Right kidney (tissue), 1 donor: ENCODE measurements around the gene CAMTA1.

ENCODE experiments used
- DNase-seq: peaks from one replicate; pipeline ENCODE4 v3.0.0-alpha.2; 2016

CAMTA1 gene

GRCh38 chr1:6979003-6979613 lies 193.9 kb downstream of the CAMTA1 start:
- no peak for DNase-seq

- DNase-seq, result no peak
Measured at GRCh38 chr1:6981595-6981994, 196.3 kb downstream of the CAMTA1 start.

DNA sequence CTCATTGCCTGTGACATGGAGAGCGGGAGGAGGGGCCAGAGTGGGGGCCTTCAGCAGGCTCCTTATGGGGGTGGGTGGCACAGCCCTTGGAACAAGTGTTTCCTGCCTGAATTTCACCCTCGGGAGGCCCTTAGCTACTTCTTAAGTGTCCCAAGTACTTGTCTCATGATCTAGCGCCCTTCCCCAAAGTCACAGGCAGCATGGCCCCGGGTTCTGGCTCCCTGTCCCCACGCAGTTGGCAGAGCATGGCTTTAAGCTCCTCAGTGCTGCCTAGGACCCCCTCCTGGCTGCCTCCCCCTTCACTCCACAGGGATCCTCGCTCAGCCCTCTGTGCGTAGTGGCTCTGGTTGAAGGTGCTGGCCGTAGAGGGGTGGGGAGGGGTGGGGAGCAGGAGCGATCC lies 197.2 kb downstream of the CAMTA1 start:
- no peak for DNase-seq

DNA sequence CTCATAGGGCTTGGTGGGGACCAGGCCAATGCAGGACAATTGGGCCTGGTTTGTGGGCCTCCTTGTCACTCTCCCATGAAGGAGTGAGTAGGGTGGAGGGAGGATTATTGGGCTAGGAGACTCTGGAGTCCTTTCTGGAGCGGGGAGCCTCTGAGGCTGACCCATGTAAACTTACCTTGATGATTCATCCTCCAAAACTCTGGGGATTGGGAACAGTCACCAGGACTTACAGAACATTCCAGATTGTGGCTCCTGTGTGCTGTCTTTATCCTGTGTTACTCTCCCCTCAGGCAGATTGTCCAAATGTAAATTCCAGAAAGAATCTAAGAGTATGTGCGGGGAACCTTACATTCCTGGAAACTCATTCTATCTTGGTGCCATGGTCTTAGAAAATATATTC lies 197.6 kb downstream of the CAMTA1 start:
- DNase-seq, result no peak

DNA sequence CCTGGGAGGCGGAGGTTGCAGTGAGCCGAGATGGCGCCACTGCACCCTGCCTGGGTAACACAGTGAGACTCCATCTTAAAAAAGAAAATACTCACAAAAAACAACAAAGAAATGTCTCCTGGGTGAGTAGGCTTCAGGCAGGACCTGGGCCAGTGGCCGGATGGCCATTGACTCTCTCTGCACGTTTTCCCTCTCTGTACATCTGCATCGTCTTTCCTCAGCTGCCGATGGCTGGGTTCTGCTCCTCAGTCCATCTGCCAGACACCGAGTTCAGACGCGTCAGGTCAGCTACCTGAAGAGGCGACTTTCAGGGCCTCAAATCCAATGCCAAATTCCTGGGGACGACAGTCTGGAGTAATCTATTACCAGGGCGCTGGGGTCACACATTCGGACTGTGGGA lies 199.3 kb downstream of the CAMTA1 start:
- DNase-seq, result no peak

- no peak for DNase-seq
Measured at GRCh38 chr1:6984986-6985385, 199.7 kb downstream of the CAMTA1 start.

DNA sequence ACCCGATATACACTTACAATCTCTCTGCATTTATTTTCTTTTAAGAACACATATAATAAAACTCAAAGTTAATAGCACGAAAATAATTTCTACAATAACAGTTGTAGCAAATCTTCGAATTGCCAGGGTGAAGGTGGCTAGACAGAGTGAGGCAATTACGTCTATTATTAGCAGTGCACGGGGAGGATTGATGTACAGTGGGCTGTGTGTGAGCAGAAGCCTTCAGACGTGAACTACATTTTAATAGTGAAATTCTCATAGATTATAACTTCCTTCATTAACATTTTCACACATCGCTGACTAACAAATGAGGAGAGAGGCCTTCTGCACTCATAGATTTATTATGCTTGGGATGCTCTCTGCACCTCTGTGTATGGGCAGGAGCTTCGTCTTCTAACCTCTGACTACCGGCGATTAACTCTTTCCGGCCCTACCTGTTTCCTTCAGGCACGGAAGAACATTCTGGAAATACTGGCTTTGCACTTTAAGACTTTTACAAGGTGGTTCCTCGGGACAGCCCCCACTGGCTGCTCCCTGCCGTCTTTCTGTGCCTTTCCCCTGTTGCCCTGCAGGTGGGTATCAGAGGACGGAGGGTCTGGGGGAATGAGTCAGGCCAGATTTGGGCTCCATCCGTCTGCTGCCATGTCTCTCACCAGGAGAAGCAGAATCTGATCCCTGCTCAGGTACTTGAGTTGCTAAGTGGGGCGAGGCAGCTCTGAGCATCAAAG lies 200.5 kb downstream of the CAMTA1 start:
- DNase-seq, result no peak

DNA sequence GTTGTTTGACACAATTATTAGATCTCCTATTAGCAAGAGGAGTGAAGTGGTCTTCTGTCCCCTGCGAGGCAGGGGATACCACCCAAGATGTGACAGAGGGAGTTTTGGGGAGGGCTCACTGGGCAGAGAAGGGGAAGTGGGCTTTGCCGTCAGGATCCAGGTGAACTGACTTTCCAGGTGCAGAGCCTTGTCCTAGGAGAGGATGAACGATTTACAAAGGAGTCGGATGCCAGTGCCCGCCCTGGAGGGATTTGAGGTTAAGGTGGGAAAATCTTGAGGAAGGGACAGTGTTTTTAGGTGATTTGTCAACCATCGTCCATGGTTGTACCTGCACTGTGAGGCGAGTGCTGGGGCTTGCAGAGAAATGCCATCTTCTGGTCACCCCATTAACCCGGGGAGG lies 201.0 kb downstream of the CAMTA1 start:
- no peak for DNase-seq

GRCh38 chr1:6987940-6988339 lies 202.7 kb downstream of the CAMTA1 start:
- DNase-seq, result no peak

DNA sequence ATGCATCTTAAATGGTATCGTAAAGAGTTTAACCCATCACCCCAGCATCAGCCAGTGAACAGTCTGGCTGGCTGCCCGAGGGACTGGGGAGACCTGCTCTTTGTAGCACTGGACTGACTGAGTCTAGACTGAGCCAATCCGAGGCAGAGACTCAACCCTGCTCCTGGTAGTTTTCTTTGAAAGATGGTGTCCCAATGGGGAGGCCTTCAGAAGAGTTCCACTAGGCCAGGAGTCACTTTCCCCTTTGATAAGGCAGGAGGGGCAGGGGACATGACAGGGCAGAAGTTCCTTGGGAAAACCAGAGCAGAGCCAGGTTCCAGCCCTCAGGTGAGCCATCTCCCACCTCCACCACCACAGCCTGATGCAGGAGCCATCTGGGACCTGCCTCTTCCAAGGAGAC lies 203.5 kb downstream of the CAMTA1 start:
- no peak for DNase-seq

GRCh38 chr1:6989212-6990159 lies 204.2 kb downstream of the CAMTA1 start:
- no peak for DNase-seq

GRCh38 chr1:6991266-6991665 lies 206.0 kb downstream of the CAMTA1 start:
- DNase-seq, result no peak

GRCh38 chr1:6995789-6996188 lies 210.5 kb downstream of the CAMTA1 start:
- DNase-seq, result no peak

DNA sequence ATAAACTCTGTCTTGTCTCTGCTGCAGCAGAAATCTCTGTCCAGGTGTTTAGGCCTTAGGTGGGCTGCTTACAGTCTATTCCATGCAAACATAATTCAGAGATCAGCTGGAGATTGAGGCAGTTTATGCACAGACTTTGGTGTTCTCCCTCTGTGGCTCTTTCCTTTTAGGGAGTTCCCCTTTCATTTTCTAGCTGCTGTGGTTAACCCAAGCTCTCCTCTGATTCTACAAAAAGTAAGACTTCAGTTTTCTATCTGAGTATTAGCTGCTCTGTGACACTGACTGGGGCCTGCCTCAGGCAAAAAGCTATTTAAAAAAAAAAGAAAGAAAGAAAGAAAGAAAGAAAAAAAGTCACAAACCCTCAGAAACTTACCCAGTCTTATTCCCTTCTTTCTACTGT lies 211.1 kb downstream of the CAMTA1 start:
- DNase-seq, result no peak

DNA sequence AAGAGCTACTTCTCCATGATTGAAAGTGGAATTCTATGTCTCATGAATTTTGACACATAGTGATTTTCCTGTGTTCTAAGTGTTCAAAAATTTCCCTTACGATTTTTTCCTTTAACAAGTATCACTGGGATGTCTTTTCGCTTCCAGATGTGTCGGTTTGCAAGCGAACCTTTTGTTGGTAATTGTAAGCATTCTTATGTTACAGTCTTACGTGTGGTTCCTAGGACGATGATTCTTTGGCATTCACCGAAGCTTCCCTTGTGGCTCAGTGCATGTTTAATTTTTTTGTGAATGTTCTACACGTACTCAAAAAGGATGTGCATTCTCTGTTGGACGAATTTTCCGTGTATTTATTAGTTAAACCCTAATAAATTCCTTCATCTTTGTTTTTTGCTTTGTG lies 211.6 kb downstream of the CAMTA1 start:
- DNase-seq, result no peak

DNA sequence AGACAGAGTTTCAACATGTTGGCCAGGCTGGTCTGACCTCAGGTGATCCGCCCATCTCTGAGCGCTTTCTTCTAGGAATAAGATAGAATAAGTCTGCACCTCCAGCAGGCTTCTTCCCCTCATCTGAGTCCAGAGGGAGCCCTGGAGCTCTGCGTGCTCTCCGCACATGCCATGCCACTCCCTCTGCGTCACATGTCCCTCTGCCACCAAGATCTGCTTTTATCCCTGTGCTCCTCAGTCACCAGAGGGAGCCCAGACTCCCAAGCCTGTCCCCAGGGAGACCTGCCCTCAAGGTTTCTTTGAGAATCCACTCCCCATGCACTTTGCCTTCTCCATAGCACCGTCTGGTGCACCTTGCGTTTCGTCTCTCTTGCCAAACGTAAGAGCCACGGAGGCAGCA lies 213.0 kb downstream of the CAMTA1 start:
- DNase-seq, result no peak

DNA sequence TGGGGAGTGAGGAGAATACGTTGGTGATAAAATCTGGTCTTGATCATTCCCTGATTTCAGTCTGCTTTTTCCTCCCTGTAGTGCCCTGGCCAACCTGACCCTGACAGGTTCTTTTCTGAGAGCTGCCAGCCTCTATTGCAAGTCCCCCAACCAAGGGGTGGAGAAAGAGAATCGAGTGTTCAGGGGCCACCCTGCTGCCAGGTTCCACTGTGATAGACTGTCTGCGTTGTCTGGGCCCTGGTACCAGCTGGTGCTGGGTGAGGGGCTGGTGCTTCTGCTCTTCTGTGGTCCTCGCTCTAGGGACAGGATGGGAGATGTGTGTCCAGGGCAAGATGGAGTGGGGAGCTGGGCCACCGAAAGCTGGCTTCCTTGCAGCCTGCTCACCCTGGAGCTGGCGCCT lies 214.6 kb downstream of the CAMTA1 start:
- DNase-seq, result no peak

DNA sequence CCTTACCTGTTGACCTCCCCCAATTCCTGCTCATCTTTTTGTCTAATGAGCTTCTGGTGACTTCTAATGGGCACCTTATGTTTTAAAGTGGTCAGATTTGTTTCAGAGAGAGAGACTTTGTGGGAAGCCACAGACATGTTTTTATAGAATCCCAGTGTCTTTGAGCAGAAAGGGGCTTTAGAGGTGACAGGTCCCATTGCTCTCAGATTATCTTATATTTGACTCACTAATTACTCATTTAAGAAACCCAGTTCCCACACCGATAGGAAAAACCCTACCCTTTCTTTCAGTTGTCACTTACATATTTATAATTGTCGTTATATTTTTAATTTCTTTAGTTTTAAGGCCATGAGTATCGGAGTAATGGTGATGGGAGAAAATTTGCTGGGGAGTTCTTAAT lies 215.5 kb downstream of the CAMTA1 start:
- no peak for DNase-seq

- DNase-seq, result no peak
Measured at GRCh38 chr1:7002728-7003127, 217.5 kb downstream of the CAMTA1 start.

DNA sequence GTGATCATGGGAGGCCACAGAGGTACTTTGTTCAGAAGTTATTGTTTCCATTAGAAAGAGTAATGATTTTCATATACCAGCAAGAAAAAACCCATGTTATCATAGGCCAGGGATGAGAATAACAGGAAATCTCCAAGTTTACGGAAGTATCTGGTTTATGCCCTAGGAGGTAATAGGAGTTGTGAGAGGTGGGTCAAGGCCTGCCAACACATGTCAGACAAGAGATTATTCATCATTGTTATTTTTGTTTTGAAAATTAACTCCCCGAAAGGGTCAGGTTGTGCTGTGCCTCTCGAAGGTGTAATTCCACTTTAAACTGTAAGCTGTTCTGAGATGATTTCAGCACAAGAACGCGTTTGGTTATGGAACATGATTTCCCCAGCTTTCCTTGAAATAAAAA lies 218.4 kb downstream of the CAMTA1 start:
- DNase-seq, result no peak

DNA sequence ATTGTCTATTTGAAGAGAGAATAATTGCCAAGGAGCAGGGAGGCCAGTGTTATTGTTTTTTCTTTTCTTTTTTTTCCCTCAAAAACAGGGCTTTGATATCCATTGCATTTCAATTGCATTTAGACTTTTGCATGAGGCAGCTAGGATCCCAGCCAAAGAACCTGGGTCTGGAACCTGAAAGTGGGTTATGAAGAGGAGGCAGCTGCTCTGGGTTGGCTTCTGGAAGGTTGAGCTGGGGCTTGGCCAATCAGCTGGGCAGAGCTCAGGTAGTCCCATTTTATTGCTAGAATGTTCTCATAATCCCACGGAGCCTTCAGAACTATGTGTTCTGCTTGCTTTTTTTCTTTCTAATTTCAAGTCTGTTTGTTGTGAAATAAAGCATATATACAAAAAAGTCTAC lies 218.9 kb downstream of the CAMTA1 start:
- no peak for DNase-seq

DNA sequence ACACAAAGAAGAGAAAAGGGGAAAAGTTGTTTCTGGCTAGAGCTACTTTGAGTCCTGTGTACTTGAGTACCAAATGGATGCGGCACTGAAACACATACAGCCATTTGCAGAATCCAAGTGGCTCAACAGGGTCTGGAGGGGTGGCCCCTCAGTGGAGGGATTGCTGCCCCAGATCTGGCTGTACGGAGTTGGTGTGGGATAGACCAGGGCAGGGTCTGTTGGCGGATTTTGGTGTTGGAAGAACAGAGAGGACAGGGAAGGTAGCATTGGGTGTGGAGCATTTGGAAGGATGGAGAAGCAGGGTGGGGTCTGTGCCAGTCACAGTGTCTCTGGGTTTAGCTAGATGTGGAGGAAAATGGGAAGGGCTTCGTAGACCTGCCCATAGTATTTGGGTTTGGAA lies 220.5 kb downstream of the CAMTA1 start:
- DNase-seq, result no peak
